GM13976 (cell line): Measurements from ENCODE around the gene GRAMD2B.

Source experiments
- DNase-seq: peaks from one replicate; pipeline ENCODE4 v3.0.0; 2012; ENCODE audit warnings: low spot score
- in situ Hi-C: fragments of 300-500 bp; cut with MboI; formaldehyde crosslinking; loops from one replicate; pipeline ENCODE4 v1.12.0; 2022; ENCODE audit warnings: low sequenced_read_pairs, mixed read lengths, inconsistent platforms; ENCODE audit not compliant: unreplicated experiment
- TF ChIP-seq, protein P1 (sequence below): IDR thresholded peaks from 2 replicates; pipeline ENCODE4 v1.5.1; 2012; ENCODE audit warnings: borderline replicate concordance, mild to moderate bottlenecking; ENCODE audit not compliant: insufficient read depth; ENCODE audit errors: extremely low read depth, missing control alignments, control extremely low read depth

The GRAMD2B gene

GRCh38 chr5:126452477-126452876 lies 29.3 kb downstream of the GRAMD2B start:
- TF ChIP-seq, protein P1, sequence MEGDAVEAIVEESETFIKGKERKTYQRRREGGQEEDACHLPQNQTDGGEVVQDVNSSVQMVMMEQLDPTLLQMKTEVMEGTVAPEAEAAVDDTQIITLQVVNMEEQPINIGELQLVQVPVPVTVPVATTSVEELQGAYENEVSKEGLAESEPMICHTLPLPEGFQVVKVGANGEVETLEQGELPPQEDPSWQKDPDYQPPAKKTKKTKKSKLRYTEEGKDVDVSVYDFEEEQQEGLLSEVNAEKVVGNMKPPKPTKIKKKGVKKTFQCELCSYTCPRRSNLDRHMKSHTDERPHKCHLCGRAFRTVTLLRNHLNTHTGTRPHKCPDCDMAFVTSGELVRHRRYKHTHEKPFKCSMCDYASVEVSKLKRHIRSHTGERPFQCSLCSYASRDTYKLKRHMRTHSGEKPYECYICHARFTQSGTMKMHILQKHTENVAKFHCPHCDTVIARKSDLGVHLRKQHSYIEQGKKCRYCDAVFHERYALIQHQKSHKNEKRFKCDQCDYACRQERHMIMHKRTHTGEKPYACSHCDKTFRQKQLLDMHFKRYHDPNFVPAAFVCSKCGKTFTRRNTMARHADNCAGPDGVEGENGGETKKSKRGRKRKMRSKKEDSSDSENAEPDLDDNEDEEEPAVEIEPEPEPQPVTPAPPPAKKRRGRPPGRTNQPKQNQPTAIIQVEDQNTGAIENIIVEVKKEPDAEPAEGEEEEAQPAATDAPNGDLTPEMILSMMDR, result no peak
- no peak for DNase-seq
- in situ Hi-C loops, result no loop called here

- in situ Hi-C loops, result no loop called here
- TF ChIP-seq, protein P1, result no peak
- DNase-seq, result no peak
Observed at GRCh38 chr5:126454081-126454480, 30.9 kb downstream of the GRAMD2B start.

DNA sequence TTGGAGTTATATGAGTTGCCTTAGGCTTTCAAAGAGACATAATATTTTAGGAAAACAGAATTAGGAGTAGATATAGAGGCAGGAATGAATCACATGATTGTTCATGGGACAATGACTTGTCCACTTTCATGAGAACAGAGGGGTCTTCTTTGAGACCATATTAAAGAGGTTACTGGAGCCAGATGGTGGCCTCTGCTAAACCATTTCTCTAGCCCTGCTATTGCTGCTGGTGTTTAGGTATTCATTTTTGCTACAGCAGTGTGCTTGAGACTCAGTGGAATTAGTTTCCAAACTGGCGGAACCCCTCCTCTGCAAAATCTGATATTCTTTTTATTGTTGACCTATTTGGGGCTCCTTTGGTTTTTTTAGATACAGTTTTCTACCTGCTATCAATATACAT lies 31.3 kb downstream of the GRAMD2B start:
- TF ChIP-seq, protein P1, result no peak
- DNase-seq, result no peak
- in situ Hi-C loops, result no loop called here

DNA sequence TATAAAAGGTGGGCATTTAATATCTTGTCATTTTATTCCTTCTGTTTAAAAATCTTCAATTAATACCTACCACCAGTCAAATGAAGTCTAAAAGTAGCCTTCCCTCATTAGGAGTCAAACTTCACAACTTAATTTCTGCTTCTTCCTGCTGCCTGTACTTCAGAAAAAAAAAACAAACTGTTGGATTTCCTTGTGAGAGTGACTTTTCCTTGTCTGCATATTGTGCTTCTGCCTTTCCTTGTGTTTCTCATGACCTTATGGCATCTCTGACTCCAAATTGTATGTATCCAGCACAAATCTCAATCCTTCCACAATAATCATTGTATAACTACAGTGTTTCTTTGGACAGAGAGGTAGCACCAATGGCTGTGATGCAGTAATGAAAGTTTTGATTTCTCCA lies 32.1 kb downstream of the GRAMD2B start:
- TF ChIP-seq, protein P1, result no peak
- in situ Hi-C loops, result no loop called here
- no peak for DNase-seq

GRCh38 chr5:126455728-126456127 lies 32.5 kb downstream of the GRAMD2B start:
- TF ChIP-seq, protein P1, result no peak
- in situ Hi-C loops, result no loop called here
- no peak for DNase-seq

GRCh38 chr5:126456217-126456820 lies 33.1 kb downstream of the GRAMD2B start:
- in situ Hi-C loops, result no loop called here
- no peak for DNase-seq
- TF ChIP-seq, protein P1, result no peak
